NCI-H510A treated with DMSO at 0.1 percent for 48 hours (cell line): Measurements from ENCODE around the gene KCNJ9.
"Not testable (repeated sequence)": the region's sequence is repeated elsewhere in the genome, so short reads cannot be mapped to it uniquely, and the experiment has no call there.

ENCODE experiments used
- DNase-seq: peaks from one replicate; lab custom pipeline; 2025; lab: John Stamatoyannopoulos, UW

Gene KCNJ9

GRCh38 chr1:160081261-160081936, at the start of gene KCNJ9:
Gene KCNJ9 (plus strand): TSS chr1:160081538. CDS start chr1:160084031, 2,493 bp downstream.
- DNase-seq, result no peak

GRCh38 chr1:160032165-160032820, 49.0 kb upstream of the KCNJ9 start:
- DNase-seq, result no peak

DNA sequence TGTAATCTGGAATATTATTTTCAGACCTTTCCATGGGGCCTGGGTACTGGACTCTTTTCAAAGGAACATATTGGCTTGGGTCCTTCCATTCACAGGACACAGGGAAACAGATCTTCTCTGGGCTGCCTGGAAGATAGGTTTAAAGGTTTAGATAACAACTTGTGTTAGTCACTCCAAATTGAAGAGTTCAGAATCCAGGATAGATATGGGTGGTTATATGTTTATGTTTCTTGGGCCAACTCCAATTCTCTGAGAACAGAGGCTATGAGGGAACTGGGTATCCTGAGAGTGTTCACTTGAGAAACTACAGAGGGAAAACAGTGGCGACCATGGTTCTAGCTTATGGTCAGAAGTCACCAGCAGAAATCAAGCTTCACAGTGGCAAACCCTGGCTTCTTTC, 40.9 kb upstream of the KCNJ9 start:
- no peak for DNase-seq

- DNase-seq, result no peak
Observed at GRCh38 chr1:160043543-160043942, 37.8 kb upstream of the KCNJ9 start.

GRCh38 chr1:160045653-160046052, 35.7 kb upstream of the KCNJ9 start:
- DNase-seq, result peak; percentile 6

DNA sequence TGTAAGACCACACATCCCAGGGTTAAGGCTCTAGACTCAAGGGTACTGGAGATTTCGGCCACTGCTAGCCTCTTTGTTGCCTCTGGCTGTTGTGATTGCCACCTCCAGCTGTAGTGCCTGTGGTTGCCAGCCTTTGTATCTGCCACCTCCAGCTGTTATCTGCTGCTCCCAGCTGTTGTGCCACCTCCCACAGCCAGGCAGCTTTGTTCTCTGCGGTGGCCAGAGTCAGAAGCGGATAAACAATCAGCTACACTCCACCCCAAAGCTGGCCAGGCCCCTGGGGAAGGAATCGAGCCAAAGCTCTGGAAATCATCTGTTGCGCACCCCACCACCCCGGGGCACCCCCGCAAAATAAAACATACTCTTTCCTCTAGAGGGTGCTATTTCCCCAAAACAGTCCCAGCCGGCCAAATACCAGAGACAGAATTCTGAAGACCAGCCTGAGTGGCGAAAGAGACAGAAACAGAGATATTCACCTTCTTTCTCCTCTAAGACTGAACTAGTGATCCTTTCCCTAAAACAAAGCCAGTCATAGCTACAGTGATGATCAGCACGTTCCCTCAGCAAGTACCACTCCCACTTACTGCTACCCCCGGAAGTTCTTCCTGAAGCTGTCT, 34.7 kb upstream of the KCNJ9 start:
- no peak for DNase-seq

DNA sequence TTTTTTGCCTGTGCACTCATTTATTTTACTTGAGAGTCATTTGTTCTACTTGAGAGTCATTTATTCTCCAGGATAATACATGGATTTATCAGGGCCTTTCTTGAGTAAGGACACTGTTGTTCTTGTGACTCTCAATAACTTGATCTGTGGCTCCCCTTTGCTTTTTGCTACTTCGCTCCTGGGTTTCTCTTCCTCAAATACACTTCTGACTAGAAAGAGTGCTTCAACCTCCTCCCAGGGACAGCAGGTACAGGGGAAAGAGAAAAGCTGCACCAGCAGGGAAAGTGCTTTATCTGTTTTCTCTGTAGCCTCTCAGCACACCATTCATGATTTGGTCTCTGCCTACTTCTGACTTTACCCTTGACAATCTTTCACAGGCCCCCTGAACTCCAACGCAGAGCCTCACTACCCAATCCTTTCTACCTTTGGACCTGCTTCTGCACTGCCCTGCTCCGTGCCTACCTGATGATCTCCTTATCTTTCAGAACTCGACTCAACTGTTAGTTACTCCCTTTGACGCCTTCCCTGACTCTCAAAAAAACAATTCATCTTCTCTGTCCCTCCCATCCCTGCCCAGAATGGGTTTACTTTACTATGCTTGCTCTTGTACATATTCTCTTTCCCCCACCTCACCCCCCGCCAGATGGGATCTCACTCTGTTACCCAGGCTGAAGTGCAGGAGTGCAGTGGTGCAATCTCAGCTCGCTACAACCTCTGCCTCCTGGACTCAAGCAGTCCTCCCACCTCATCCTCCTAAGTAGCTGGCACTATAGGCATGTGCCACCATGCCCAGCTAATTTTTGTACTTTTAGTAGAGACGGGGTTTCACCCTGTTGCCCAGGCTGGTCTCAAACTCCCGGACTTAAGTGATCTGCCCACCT, 34.0 kb upstream of the KCNJ9 start:
- no peak for DNase-seq

- DNase-seq, result no peak
Observed at GRCh38 chr1:160048335-160048734, 33.0 kb upstream of the KCNJ9 start.

- DNase-seq, result no peak
Observed at GRCh38 chr1:160049101-160049500, 32.2 kb upstream of the KCNJ9 start.

GRCh38 chr1:160050182-160050581, 31.2 kb upstream of the KCNJ9 start:
- not testable (repeated sequence) for DNase-seq

DNA sequence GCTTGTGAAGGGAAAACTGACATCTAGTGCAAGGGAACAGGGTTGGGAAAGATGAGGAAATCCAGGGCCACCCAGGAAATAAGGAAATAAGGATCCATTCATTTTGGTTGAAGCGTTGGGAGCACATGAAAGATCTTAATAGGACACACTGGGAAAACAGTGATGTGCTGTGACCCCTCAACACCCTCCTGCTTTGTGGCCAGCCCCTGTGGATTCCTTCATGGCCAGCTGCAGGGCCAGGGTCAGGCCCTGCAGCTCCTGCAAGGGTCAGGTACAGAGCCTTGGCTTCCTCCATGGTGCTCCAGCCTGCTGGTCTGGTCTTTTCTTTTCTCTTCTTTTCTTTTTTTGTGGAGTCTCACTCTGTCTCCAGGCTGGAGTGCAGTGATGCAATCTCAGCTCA, 30.7 kb upstream of the KCNJ9 start:
- DNase-seq, result no peak

DNA sequence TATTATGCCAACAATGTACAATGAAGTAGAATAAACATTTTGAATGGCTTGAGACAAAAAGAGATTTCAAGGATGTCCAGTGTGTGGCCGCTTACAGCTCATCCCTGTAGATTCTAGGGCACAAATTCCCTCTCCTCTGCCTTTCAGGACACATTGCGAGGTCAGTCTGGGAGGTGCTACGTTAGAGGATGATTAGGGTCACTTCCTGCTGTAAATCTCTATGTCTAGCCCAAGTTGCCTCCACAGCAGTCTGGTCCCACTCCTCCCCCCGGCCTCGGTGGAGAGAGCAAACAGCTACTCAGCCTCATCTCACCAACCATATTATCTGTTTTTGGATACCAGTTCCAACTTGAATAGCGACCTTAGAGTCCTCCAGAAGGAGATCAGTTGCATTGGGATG, 28.4 kb upstream of the KCNJ9 start:
- DNase-seq, result no peak

DNA sequence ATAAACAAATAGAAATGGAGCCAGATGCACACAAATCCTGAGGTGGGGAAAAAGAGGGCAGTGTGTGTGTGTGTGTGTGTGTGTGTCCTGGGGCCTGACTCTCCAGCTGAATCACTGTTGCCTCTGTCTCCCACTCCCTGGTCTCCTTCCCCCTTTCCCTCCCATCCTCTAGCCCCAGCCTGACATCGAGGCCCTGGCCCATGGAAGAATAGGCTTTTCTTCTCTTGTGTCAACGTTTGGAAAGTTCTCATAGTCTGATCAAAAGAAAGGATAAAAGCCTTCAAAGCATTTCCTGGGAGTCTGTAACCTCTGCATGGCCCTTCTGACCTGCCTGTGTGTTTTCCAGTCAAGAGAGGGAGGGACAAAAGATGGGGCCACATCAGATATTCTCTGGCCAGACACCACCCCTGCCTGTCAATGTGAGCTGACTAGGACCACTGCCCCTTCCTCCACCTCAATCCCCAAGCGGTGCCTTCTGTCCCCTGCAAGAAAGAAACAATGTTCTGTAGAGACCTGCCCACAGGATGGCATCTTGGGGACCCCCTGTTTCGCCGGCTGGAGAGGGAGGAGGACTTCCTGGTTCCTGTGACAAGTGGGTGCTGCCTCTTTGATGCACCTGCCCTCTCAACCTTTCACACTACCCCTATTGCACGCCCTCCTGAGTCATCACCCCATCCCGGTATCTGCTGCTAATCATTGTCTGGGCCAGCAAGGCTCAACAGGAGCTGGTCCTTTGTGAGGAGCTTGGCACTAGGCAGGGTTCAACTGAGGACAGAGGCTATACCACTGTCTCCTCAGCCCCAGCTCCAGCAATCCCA, 27.6 kb upstream of the KCNJ9 start:
- no peak for DNase-seq

DNA sequence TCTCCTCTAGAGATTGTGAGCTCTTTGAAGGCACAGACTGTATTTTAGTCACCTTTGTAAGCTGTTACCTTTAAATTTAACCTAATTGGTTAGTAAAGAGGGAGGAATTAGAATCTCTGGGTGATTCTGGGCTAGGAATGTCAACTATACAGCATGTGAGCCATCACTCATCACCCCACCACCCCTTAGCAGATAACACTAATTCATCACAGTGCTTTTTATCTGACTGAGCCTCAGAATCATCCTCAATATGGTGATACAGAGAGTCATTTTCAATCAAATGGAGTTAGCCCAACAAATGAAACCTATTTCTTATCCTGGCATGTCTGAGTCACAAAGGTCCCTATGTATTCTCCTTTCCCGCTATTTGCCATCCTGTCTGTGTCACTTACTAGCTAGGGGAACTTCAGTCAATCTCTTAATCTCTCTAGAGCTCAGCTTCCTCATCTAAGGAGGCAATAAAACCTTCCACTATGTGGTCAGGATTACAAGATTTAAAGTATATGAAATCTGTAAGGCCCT, 24.6 kb upstream of the KCNJ9 start:
- DNase-seq, result no peak

GRCh38 chr1:160058087-160058486, 23.3 kb upstream of the KCNJ9 start:
- no peak for DNase-seq

DNA sequence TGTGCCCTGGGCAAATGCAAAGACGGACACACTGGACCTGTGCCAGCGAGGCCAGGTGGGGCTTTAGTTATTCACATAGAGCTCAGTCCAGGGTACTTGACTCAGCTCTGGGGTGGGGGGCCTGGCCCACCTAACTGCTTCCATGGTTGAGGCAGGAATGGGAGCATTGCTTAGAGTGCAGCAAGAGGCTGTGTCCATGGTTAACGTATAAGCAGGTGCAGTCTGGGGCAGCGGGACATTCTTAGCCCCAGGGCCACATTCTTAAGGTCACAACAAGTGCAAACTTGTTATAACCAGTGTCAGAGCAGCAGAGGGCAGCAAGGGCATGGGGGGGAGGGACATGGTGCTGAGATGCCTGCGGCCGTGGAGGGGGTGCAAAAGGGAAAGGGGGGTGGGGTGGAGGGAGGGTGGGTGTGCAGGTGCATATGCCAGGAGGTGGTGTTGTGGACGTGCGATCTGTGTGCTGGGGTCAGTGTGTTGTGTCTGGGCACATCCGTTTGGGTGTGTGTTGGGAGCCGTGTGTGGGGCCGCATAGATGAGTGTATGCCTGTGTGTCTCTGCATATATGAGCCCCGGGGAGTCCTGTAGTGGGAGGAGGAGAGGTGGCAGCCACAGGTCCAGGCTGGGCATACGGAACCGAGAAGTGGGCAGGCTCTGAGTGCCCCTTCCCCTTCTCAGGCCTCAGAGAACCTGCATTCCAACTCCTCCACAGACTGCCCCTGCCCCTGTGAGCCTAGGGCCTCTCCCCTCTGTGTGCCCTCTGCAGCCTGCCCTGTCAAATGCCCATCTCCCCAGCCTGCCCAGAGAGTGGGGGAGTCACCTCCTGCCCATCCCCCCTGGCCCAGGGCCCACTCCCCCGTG, 19.7 kb upstream of the KCNJ9 start:
- DNase-seq, result no peak

- no peak for DNase-seq
Observed at GRCh38 chr1:160062230-160062532, 19.2 kb upstream of the KCNJ9 start.

DNA sequence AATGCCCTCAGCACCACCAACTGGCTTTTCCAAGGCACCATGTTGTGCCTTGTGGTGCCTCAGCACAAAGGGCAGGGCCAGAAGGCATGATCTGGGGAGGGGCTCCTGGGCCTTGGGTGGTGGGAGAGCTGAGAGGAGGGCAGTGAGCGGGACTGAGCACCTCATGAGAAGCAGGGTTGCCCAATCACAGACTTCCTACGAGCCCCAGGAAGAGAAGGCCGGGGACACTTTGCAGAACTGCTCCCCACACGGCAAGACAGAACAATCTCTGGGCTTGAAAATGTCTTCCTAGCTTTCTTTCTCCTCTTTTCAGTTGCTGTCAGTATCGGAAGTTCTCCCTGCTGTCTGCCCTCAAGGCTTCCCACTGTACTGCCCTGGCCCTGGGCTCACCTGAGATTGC, 18.2 kb upstream of the KCNJ9 start:
- DNase-seq, result no peak

DNA sequence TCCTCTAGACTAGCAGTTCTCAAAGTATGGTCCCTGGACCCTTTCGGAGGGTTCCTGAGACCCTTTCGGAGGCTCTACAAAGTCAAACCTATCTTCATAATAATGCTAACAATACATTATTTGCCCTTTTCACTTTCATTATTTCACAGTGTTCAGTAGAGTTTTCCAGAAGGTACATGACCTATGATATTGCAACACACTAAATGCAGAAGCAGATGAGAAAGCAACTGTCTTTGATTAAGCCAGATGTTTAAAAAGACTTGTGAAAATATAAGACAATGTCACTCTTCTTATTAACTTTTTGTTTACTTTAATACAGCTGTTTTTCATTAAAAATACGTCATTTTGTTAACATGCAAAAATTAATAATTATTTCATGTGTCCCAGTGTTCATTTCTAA, 17.2 kb upstream of the KCNJ9 start:
- no peak for DNase-seq

DNA sequence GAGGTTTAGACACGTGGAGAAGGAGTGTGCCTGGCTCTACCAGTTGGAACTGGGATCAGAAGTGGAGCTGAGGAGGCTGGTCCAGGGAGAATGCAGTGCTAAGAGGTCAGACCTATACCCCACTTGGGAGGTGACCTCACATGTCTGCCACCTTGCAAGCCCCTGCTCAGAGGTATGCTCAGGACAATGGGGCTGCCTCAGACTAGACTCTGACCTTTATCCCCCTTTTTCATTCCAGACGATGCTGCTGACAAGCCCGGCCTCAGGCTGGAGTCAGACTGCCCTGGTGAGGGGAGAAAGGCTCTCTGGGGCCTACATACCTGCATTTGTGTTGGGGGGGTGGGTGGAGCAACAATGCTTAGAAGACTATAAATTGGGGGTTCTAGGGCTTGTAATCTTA, 16.6 kb upstream of the KCNJ9 start:
- DNase-seq, result no peak
